Astrocyte (in vitro differentiated cells and primary cell): ENCODE measurements around the gene AKAP8L. TPM values are rescaled to one million over a fixed set of nuclear protein-coding genes. Genes with fewer than 3 reads are reported as not detected.
A peak's percentile ranks its signal among the peaks of the same experiment; 100 is the strongest.

Source experiments
- DNase-seq: peaks from one replicate; pipeline ENCODE4 v3.0.0-alpha.2; 2010; ENCODE audit warnings: low read depth
- FAIRE-seq: peaks from 2 replicates; lab custom pipeline; 2011; peaks lifted over from hg19 to GRCh38; lab: Jason Lieb, UNC
- H2AFZ ChIP-seq: 2 replicates; pipeline ENCODE4 v1.6.0; 2012; ENCODE audit warnings: low read depth, low read length, inconsistent platforms
- H3K27ac ChIP-seq: 2 replicates; pipeline ENCODE4 v1.5.1; 2011; ENCODE audit warnings: low read depth, low read length, inconsistent platforms
- H3K27me3 ChIP-seq: 2 replicates; pipeline ENCODE4 v1.6.0; 2011; ENCODE audit warnings: low read length, inconsistent platforms; ENCODE audit not compliant: insufficient read depth
- H3K36me3 ChIP-seq: 2 replicates; pipeline ENCODE4 v1.5.1; 2011; ENCODE audit warnings: low read length, inconsistent platforms; ENCODE audit not compliant: insufficient read depth
- H3K4me1 ChIP-seq: 2 replicates; pipeline ENCODE4 v1.5.1; 2011; ENCODE audit warnings: low read length, inconsistent platforms; ENCODE audit not compliant: insufficient read depth
- H3K4me2 ChIP-seq: 2 replicates; pipeline ENCODE4 v1.6.0; 2012; ENCODE audit warnings: low read length, inconsistent platforms
- H3K4me3 ChIP-seq: 2 replicates; pipeline ENCODE4 v1.5.1; 2011; ENCODE audit warnings: low read depth, mild to moderate bottlenecking, low read length, inconsistent platforms; ENCODE audit not compliant: insufficient read depth
- H3K79me2 ChIP-seq: 2 replicates; pipeline ENCODE4 v1.6.0; 2012; ENCODE audit warnings: mild to moderate bottlenecking, low read length, inconsistent platforms; ENCODE audit not compliant: insufficient read depth
- H3K9ac ChIP-seq: 2 replicates; pipeline ENCODE4 v1.6.0; 2012; ENCODE audit warnings: mild to moderate bottlenecking, low read length, inconsistent platforms
- H3K9me3 ChIP-seq: 2 replicates; pipeline ENCODE4 v1.5.1; 2012; ENCODE audit warnings: low read depth, mild to moderate bottlenecking, low read length, inconsistent platforms; ENCODE audit not compliant: insufficient read depth
- H4K20me1 ChIP-seq: 2 replicates; pipeline ENCODE4 v1.6.0; 2012; ENCODE audit warnings: low read length, inconsistent platforms; ENCODE audit not compliant: insufficient read depth
- H3K27ac Mint-ChIP-seq: one replicate; pipeline ENCODE4 v1.8.0; 2021; ENCODE audit warnings: mild to moderate bottlenecking, mixed read lengths; ENCODE audit not compliant: unreplicated experiment
- H3K27me3 Mint-ChIP-seq: one replicate; pipeline ENCODE4 v1.8.0; 2021; ENCODE audit warnings: low read depth, mixed read lengths; ENCODE audit not compliant: unreplicated experiment
- H3K36me3 Mint-ChIP-seq: one replicate; pipeline ENCODE4 v1.8.0; 2021; ENCODE audit warnings: low read depth, mixed read lengths; ENCODE audit not compliant: unreplicated experiment
- H3K4me1 Mint-ChIP-seq: one replicate; pipeline ENCODE4 v1.8.0; 2021; ENCODE audit warnings: low read depth, mixed read lengths; ENCODE audit not compliant: unreplicated experiment
- H3K4me3 Mint-ChIP-seq: one replicate; pipeline ENCODE4 v1.8.0; 2021; ENCODE audit warnings: mild to moderate bottlenecking, moderate library complexity, mixed read lengths; ENCODE audit not compliant: unreplicated experiment
- H3K9me3 Mint-ChIP-seq: one replicate; pipeline ENCODE4 v1.8.0; 2021; ENCODE audit warnings: mild to moderate bottlenecking, mixed read lengths; ENCODE audit not compliant: unreplicated experiment
- EZH2 ChIP-seq: IDR thresholded peaks from 2 replicates; pipeline ENCODE4 v1.6.1; 2012; ENCODE audit warnings: mild to moderate bottlenecking, low read length, inconsistent platforms; ENCODE audit not compliant: insufficient read depth
- total RNA-seq: library from RNA; stranded (reverse); gene quantifications from 2 replicates; pipeline ENCODE4 v1.2.1, GENCODE V29; 2021
- TF ChIP-seq, protein P1 (sequence below): IDR thresholded peaks from 2 replicates; pipeline ENCODE4 v1.5.1; 2011; ENCODE audit warnings: low read depth, mild to moderate bottlenecking, inconsistent platforms, low read length, moderate library complexity; ENCODE audit not compliant: insufficient read depth

AKAP8L gene
- total RNA-seq, 1 donor from 2014 or later, result 101 TPM

GRCh38 chr19:15381864-15382263 lies 36.9 kb downstream of the AKAP8L start:
- Histone ChIP-seq H3K4me2 (no peak overlapping the region), H3K79me2 (peaks cover 37% of the 10 kb centered on the region), H3K27me3 (no peaks in the 10 kb centered on the region), H3K9ac (no peak overlapping the region), H3K4me3 (no peak overlapping the region), H4K20me1 (peaks cover 26% of the 10 kb centered on the region), H3K36me3 (peaks cover 3% of the 10 kb centered on the region), H3K9me3 (no peaks in the 10 kb centered on the region), H2AFZ (no peak overlapping the region), H3K4me1 (peaks cover 18% of the 10 kb centered on the region), H3K27ac (no peak overlapping the region)
- TF ChIP-seq, protein P1, sequence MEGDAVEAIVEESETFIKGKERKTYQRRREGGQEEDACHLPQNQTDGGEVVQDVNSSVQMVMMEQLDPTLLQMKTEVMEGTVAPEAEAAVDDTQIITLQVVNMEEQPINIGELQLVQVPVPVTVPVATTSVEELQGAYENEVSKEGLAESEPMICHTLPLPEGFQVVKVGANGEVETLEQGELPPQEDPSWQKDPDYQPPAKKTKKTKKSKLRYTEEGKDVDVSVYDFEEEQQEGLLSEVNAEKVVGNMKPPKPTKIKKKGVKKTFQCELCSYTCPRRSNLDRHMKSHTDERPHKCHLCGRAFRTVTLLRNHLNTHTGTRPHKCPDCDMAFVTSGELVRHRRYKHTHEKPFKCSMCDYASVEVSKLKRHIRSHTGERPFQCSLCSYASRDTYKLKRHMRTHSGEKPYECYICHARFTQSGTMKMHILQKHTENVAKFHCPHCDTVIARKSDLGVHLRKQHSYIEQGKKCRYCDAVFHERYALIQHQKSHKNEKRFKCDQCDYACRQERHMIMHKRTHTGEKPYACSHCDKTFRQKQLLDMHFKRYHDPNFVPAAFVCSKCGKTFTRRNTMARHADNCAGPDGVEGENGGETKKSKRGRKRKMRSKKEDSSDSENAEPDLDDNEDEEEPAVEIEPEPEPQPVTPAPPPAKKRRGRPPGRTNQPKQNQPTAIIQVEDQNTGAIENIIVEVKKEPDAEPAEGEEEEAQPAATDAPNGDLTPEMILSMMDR, result no peak
- TF ChIP-seq EZH2, result no peak
- H3K27ac Mint-ChIP-seq, result no peak overlapping the region
- H3K4me1 Mint-ChIP-seq, result peaks cover 18% of the 10 kb centered on the region
- no peaks in the 10 kb centered on the region for H3K9me3 Mint-ChIP-seq
- no peaks in the 10 kb centered on the region for H3K27me3 Mint-ChIP-seq
- H3K36me3 Mint-ChIP-seq, result no peaks in the 10 kb centered on the region
- FAIRE-seq (no peak), DNase-seq (no peak)
- H3K4me3 Mint-ChIP-seq, result no peak overlapping the region

DNA sequence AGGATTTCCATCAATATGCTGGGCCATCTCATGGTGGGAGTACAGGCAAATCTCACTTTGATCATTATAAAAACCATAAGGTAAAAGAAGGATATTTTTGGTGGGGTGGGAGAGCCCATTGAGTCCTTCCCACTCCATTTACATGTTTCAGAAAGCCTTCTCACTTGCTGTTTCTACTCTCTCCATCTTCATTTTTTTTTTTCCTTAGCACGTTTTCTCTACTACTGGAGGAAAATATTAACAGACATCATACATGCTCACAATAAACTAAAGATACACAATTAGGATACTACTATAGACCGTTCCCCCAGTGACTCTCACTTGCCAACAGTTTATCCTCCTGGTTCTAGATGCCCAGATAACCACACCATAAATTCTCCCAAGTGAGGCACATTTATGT lies 37.4 kb downstream of the AKAP8L start:
- TF ChIP-seq, protein P1, result no peak
- no peak for TF ChIP-seq EZH2
- peaks cover 21% of the 10 kb centered on the region for H3K4me1 Mint-ChIP-seq
- peak overlapping the region; percentile 29 for H3K4me3 Mint-ChIP-seq
- Histone ChIP-seq H3K36me3 (peaks cover 3% of the 10 kb centered on the region), H2AFZ (no peak overlapping the region), H3K4me2 (no peak overlapping the region), H4K20me1 (peaks cover 28% of the 10 kb centered on the region), H3K9ac (no peak overlapping the region), H3K4me3 (no peak overlapping the region), H3K79me2 (peaks cover 39% of the 10 kb centered on the region), H3K27me3 (no peaks in the 10 kb centered on the region), H3K27ac (no peak overlapping the region), H3K9me3 (no peaks in the 10 kb centered on the region), H3K4me1 (peaks cover 18% of the 10 kb centered on the region)
- H3K36me3 Mint-ChIP-seq, result no peaks in the 10 kb centered on the region
- DNase-seq, result no peak
- FAIRE-seq, result no peak
- H3K27me3 Mint-ChIP-seq, result no peaks in the 10 kb centered on the region
- H3K27ac Mint-ChIP-seq, result no peak overlapping the region
- H3K9me3 Mint-ChIP-seq, result no peaks in the 10 kb centered on the region

DNA sequence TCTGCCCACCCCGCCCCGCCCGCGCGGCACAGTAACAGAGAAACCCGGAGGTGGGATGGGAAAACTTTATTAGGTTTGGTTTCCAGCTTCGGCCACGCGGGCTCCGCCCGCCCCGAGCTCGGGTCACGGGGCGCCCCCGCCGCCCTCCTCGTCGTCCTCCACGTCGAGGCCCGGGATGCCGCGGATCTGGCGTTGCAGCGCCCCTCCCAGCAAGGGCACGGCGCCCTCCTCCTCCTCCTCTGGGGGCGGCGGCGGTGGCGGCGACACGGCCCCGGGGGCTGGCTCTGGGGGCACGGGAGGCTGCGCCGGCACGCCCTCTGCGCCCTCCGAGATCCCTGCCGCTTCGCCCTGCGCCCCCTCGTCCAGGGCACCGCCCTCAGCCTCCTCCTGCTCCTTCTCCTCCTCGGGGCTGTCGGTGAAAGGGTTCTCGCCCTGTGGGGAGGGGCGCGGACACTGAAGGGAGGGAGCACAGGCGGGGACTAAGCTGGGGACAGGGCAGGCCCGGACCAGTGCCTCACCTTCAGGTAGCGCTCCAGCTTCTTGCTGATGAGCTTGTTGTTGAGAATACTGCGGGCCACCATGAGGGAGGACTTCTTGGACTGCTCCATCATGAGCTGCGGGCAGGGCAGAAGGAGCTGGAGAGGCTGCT lies 38.7 kb downstream of the AKAP8L start:
- Histone ChIP-seq H3K27ac (peak overlapping the region; percentile 98), H3K4me1 (peaks cover 19% of the 10 kb centered on the region), H2AFZ (peak overlapping the region; percentile 62), H3K27me3 (no peaks in the 10 kb centered on the region), H3K4me3 (peak overlapping the region; percentile 61), H3K9me3 (no peaks in the 10 kb centered on the region), H4K20me1 (peaks cover 34% of the 10 kb centered on the region), H3K36me3 (peaks cover 3% of the 10 kb centered on the region), H3K9ac (peak overlapping the region; percentile 83), H3K4me2 (peak overlapping the region; percentile 96), H3K79me2 (peaks cover 47% of the 10 kb centered on the region)
- TF ChIP-seq EZH2, result no peak
- TF ChIP-seq, protein P1, result no peak
- FAIRE-seq (no peak), DNase-seq (peak; percentile 22)
- no peaks in the 10 kb centered on the region for H3K27me3 Mint-ChIP-seq
- no peaks in the 10 kb centered on the region for H3K9me3 Mint-ChIP-seq
- no peaks in the 10 kb centered on the region for H3K36me3 Mint-ChIP-seq
- H3K4me3 Mint-ChIP-seq, result peak overlapping the region; percentile 81
- peak overlapping the region; percentile 95 for H3K27ac Mint-ChIP-seq
- H3K4me1 Mint-ChIP-seq, result peaks cover 22% of the 10 kb centered on the region
